HEK293 (cell line): ENCODE measurements around the gene SERINC4.
"Not testable (repeated sequence)": the region's sequence is repeated elsewhere in the genome, so short reads cannot be mapped to it uniquely, and the experiment has no call there.

Experiments
- CTCF ChIA-PET: fragments of 350-600 bp; formaldehyde crosslinking; extraction: SDS; loops from one replicate; lab custom pipeline; 2021; ENCODE audit warnings: antibody characterized with exemption; lab: Yijun Ruan, JAX
- POLR2A ChIA-PET: fragments of 300-600 bp; formaldehyde crosslinking; extraction: SDS; loops from one replicate; lab custom pipeline; 2020; ENCODE audit warnings: antibody characterized with exemption, inconsistent platforms; lab: Yijun Ruan, JAX
- H3K27ac ChIP-seq: fragments of 200-500 bp; sonication (Bioruptor generic); 2 replicates; pipeline ENCODE4 v1.5.1; 2014; ENCODE audit warnings: low read depth, low read length, control low read depth, inconsistent platforms; ENCODE audit errors: extremely low read depth
- H3K36me3 ChIP-seq, 2 experiments: fragments of 200-500 bp in 1 of 2; sonication (Bioruptor generic) in 1 of 2; 1 replicate in 1 of 2; 2 replicates in 1 of 2; pipeline ENCODE4 v1.5.1; 2014 to 2017; ENCODE audit warnings: inconsistent platforms in 2 of 2, low read length in 2 of 2; ENCODE audit not compliant: control insufficient read depth in 2 of 2, insufficient read depth in 1 of 2
- H3K4me1 ChIP-seq: fragments of 200-500 bp; sonication (Bioruptor generic); 2 replicates; pipeline ENCODE4 v1.5.1; 2014; ENCODE audit warnings: mild to moderate bottlenecking, low read length, inconsistent platforms; ENCODE audit not compliant: control insufficient read depth, insufficient read depth
- H3K4me3 ChIP-seq: 2 replicates; pipeline ENCODE4 v1.5.1; 2011; ENCODE audit warnings: low read depth, mild to moderate bottlenecking, control low read depth, low read length, moderate library complexity
- H3K9me3 ChIP-seq: fragments of 200-500 bp; sonication (Bioruptor generic); 2 replicates; pipeline ENCODE4 v1.5.1; 2014; ENCODE audit warnings: low read depth, low read length, inconsistent platforms; ENCODE audit not compliant: control insufficient read depth, insufficient read depth
- EGR2 ChIP-seq: fragments of 450-650 bp; formaldehyde crosslinking; IDR thresholded peaks from 2 replicates; pipeline ENCODE4 v1.5.1; 2016; ENCODE audit warnings: low read depth, missing biosample characterization, missing genetic modification characterization
- GLIS1 ChIP-seq: fragments of 450-650 bp; formaldehyde crosslinking; IDR thresholded peaks from 2 replicates; pipeline ENCODE4 v1.5.1; 2016; ENCODE audit warnings: missing biosample characterization, missing genetic modification characterization
- GLIS2 ChIP-seq: fragments of 450-650 bp; formaldehyde crosslinking; IDR thresholded peaks from 2 replicates; pipeline ENCODE4 v1.5.1; 2016; ENCODE audit warnings: missing biosample characterization, missing genetic modification characterization
- HOXA7 ChIP-seq: sonication (generic); formaldehyde crosslinking; IDR thresholded peaks from 2 replicates; pipeline ENCODE4 v1.8.1; 2022; ENCODE audit warnings: missing genetic modification reagents, borderline replicate concordance
- KLF1 ChIP-seq: fragments of 450-650 bp; formaldehyde crosslinking; IDR thresholded peaks from 2 replicates; pipeline ENCODE4 v1.5.1; 2016; ENCODE audit warnings: missing biosample characterization, missing genetic modification characterization
- KLF9 ChIP-seq: fragments of 450-650 bp; formaldehyde crosslinking; IDR thresholded peaks from 2 replicates; pipeline ENCODE4 v1.5.1; 2016; ENCODE audit warnings: missing biosample characterization, missing genetic modification characterization, low read depth
- TRIM28 ChIP-seq: IDR thresholded peaks from 2 replicates; pipeline ENCODE4 v1.6.1; 2011; ENCODE audit warnings: low read length, control low read depth, borderline replicate concordance
- YY1 ChIP-seq: fragments of 450-650 bp; formaldehyde crosslinking; IDR thresholded peaks from 2 replicates; pipeline ENCODE4 v1.5.1; 2018; ENCODE audit warnings: missing biosample characterization, missing genetic modification characterization
- YY2 ChIP-seq: fragments of 450-650 bp; formaldehyde crosslinking; IDR thresholded peaks from 2 replicates; pipeline ENCODE4 v1.5.1; 2016; ENCODE audit warnings: missing biosample characterization, missing genetic modification characterization
- ZBTB20 ChIP-seq: fragments of 450-650 bp; formaldehyde crosslinking; IDR thresholded peaks from 2 replicates; pipeline ENCODE4 v1.5.1; 2016; ENCODE audit warnings: missing biosample characterization, missing genetic modification characterization
- ZFHX2 ChIP-seq: fragments of 450-650 bp; formaldehyde crosslinking; conservative IDR thresholded peaks from 2 replicates; pipeline ENCODE4 v1.5.1; 2016; ENCODE audit warnings: missing biosample characterization, missing genetic modification characterization
- ZNF121 ChIP-seq: fragments of 450-650 bp; formaldehyde crosslinking; IDR thresholded peaks from 2 replicates; pipeline ENCODE4 v1.5.1; 2016; ENCODE audit warnings: missing biosample characterization, missing genetic modification characterization
- ZNF146 ChIP-seq: fragments of 450-650 bp; formaldehyde crosslinking; IDR thresholded peaks from 2 replicates; pipeline ENCODE4 v1.5.1; 2016; ENCODE audit warnings: missing biosample characterization, missing genetic modification characterization
- ZNF24 ChIP-seq: fragments of 450-650 bp; formaldehyde crosslinking; IDR thresholded peaks from 2 replicates; pipeline ENCODE4 v1.5.1; 2016; ENCODE audit warnings: missing biosample characterization, missing genetic modification characterization
- ZNF548 ChIP-seq: fragments of 450-650 bp; formaldehyde crosslinking; IDR thresholded peaks from 2 replicates; pipeline ENCODE4 v1.5.1; 2016; ENCODE audit warnings: missing biosample characterization, missing genetic modification characterization
- ZNF596 ChIP-seq: fragments of 450-650 bp; IDR thresholded peaks from 2 replicates; pipeline ENCODE4 v1.5.0; 2018; ENCODE audit warnings: missing biosample characterization, mild to moderate bottlenecking, missing genetic modification characterization, moderate library complexity
- ZNF610 ChIP-seq: fragments of 450-650 bp; formaldehyde crosslinking; IDR thresholded peaks from 2 replicates; pipeline ENCODE4 v1.5.1; 2016; ENCODE audit warnings: missing biosample characterization, missing genetic modification characterization, borderline replicate concordance
- ZNF621 ChIP-seq: fragments of 450-650 bp; formaldehyde crosslinking; IDR thresholded peaks from 2 replicates; pipeline ENCODE4 v1.5.1; 2017; ENCODE audit warnings: missing biosample characterization, missing genetic modification characterization
- ZNF670 ChIP-seq: fragments of 450-650 bp; formaldehyde crosslinking; IDR thresholded peaks from 2 replicates; pipeline ENCODE4 v1.5.1; 2016; ENCODE audit warnings: missing biosample characterization, missing genetic modification characterization, low read depth
- ZNF76 ChIP-seq: fragments of 450-650 bp; formaldehyde crosslinking; IDR thresholded peaks from 2 replicates; pipeline ENCODE4; 2016; ENCODE audit warnings: low read depth, missing biosample characterization, missing genetic modification characterization, borderline replicate concordance
- ZNF830 ChIP-seq: fragments of 450-650 bp; IDR thresholded peaks from 2 replicates; pipeline ENCODE4 v1.5.0; 2018; ENCODE audit warnings: missing biosample characterization, missing genetic modification characterization, low read depth, mild to moderate bottlenecking, moderate library complexity
- ZSCAN16 ChIP-seq: fragments of 450-650 bp; formaldehyde crosslinking; IDR thresholded peaks from 2 replicates; pipeline ENCODE4 v1.5.1; 2016; ENCODE audit warnings: missing biosample characterization, missing genetic modification characterization
- TF ChIP-seq, protein P1 (sequence below): fragments of 450-650 bp; formaldehyde crosslinking; IDR thresholded peaks from 2 replicates; pipeline ENCODE4 v1.5.1; 2016; ENCODE audit warnings: missing biosample characterization, missing genetic modification characterization

Gene SERINC4

DNA sequence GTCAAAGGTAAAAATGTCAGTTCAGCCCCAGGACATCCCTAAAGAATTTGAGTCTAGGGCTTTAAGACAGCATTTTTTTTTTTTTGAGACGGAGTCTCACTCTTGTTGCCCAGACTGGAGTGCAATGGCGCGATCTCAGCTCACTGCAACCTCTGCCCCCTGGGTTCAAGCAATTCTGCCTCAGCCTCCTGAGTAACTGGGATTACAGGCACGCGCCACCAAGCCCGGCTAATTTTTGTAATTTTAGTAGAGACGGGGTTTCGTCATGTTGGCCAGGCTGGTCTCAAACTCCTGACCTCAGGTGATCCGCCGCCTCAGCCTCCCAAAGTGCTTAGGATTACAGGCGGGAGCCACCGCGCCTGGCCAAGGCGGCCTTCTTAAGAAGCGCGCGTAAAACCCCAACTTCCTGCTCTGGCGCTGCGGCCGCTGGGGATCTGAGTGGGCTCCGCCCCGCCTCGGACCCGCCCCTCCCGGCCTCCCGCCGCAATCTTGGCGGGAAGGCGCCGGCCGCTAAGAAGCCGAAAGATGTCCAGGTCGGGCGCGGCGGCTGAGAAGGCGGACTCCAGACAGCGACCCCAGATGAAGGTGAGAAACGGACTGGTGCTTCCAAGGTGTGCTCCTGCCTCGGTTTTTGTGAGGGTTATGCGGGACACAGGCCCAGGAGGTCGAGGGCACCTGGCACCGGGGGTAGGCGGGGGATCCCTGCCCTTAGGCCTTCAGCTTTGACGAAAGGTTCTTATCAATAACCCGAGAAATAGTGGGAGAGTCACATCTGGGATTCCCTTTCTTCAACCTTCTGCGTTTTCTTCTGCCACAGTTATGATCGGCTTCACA is 26.7 kb upstream of the SERINC4 start, which contains the start of gene WDR76 (continued):
- TF ChIP-seq HOXA7 (CRISPR knock-in tag): no peak
- TF ChIP-seq ZBTB20: no peak
- no peak for TF ChIP-seq ZSCAN16 (tag by site-specific recombination)
- no peak for TF ChIP-seq TRIM28
- TF ChIP-seq GLIS1 (tag by site-specific recombination): peak; percentile 79
- no peak for TF ChIP-seq ZNF670
- no peak for TF ChIP-seq YY2 (tag by site-specific recombination)
- TF ChIP-seq ZNF610 (tag by site-specific recombination): no peak
- no peak for TF ChIP-seq ZNF830
- peak; percentile 88 for TF ChIP-seq GLIS2
- no peak for TF ChIP-seq ZNF548 (tag by site-specific recombination)
- no peak for TF ChIP-seq ZNF146 (tag by site-specific recombination)

DNA sequence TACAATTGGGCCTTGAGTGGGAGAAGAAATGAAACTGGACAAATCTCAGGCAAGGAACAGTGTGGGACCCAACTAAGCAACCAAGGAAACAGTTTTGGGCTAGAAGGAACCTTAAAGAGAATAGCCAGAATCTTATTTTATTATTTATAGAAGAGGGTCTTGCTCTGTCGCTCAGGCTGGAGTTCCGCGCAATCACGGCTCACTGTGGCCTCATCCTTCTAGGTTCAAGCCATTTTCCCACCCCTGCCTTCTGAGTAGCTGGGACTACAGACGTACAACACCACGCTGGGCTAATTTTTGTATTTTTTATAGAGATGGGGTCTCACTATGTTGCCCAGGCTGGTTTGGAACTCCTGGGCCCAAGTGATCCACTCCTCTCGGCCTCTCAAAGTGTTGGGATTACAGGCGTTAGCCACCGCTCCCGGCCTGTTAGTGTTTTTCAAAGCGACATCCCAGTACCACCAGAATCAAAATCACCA is 26.0 kb upstream of the SERINC4 start:
- H3K36me3 ChIP-seq: peaks cover 12 to 25% of the 10 kb centered on the region in 2 experiments; a peak in 2 of 3 replicates
- H3K9me3 ChIP-seq: no peaks in the 10 kb centered on the region
- H3K27ac ChIP-seq: no peak overlapping the region
- CTCF ChIA-PET: interaction anchor here (0.6 kb wide), 2 partner anchors 21 to 51 kb away, joined by 3 read pairs; no protein-coding TSS in a partner anchor
- POLR2A ChIA-PET: no interaction called here
- H3K4me3 ChIP-seq: no peak overlapping the region
- TF ChIP-seq, protein P1, sequence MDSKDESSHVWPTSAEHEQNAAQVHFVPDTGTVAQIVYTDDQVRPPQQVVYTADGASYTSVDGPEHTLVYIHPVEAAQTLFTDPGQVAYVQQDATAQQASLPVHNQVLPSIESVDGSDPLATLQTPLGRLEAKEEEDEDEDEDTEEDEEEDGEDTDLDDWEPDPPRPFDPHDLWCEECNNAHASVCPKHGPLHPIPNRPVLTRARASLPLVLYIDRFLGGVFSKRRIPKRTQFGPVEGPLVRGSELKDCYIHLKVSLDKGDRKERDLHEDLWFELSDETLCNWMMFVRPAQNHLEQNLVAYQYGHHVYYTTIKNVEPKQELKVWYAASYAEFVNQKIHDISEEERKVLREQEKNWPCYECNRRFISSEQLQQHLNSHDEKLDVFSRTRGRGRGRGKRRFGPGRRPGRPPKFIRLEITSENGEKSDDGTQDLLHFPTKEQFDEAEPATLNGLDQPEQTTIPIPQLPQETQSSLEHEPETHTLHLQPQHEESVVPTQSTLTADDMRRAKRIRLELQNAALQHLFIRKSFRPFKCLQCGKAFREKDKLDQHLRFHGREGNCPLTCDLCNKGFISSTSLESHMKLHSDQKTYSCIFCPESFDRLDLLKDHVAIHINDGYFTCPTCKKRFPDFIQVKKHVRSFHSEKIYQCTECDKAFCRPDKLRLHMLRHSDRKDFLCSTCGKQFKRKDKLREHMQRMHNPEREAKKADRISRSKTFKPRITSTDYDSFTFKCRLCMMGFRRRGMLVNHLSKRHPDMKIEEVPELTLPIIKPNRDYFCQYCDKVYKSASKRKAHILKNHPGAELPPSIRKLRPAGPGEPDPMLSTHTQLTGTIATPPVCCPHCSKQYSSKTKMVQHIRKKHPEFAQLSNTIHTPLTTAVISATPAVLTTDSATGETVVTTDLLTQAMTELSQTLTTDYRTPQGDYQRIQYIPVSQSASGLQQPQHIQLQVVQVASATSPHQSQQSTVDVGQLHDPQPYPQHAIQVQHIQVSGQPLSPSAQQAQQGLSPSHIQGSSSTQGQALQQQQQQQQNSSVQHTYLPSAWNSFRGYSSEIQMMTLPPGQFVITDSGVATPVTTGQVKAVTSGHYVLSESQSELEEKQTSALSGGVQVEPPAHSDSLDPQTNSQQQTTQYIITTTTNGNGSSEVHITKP (tag by site-specific recombination): no peak
- TF ChIP-seq KLF9 (tag by site-specific recombination) (no peak), KLF1 (tag by site-specific recombination) (no peak), ZNF621 (tag by site-specific recombination) (no peak), ZNF24 (tag by site-specific recombination) (no peak), YY1 (no peak), ZNF121 (tag by site-specific recombination) (peak; percentile 95), ZNF76 (no peak), ZNF596 (no peak)
- H3K4me1 ChIP-seq: 0 out of 2 replicates have a peak, but pooled peaks cover 4% of the 10 kb centered on the region

GRCh38 chr15:43825305-43825704 is 25.3 kb upstream of the SERINC4 start:
- H3K9me3 ChIP-seq, H3K4me1 ChIP-seq, H3K4me3 ChIP-seq, H3K27ac ChIP-seq: not testable (repeated sequence)
- TF ChIP-seq ZFHX2 (tag by site-specific recombination): peak; percentile 47; the same call in 1 of the 2 replicates
- 0 out of 2 replicates have a peak, but pooled peaks have one; percentile 27 for TF ChIP-seq EGR2 (tag by site-specific recombination)
- ChIA-PET POLR2A (interaction anchor here (1.0 to 2.0 kb wide), 3 partner anchors 33 to 602 kb away, joined by 3 to 12 read pairs (median 5); partner anchors contain the start of genes CTDSPL2, ELL3 and SERF2), CTCF (interaction anchor here (0.6 to 1.2 kb wide), 2 partner anchors 20 to 23 kb away, joined by 3 read pairs; no protein-coding TSS in a partner anchor)
- H3K36me3 ChIP-seq: peaks cover 9 to 26% of the 10 kb centered on the region in 2 experiments; a peak in 2 of 3 replicates
